HCT116 (cell line): ENCODE data around the gene SH2D2A. TPM values are rescaled to one million over a fixed set of nuclear protein-coding genes. Genes with fewer than 3 reads are reported as not detected.
A peak's percentile ranks its signal among the peaks of the same experiment; 100 is the strongest.

Source experiments
- ATAC-seq: fragments of 200-7000 bp; cut with Tn5 transposase; 2 replicates; pipeline ENCODE4 v1.9.1; 2020; ENCODE audit warnings: mild to moderate bottlenecking, moderate library complexity
- BruUV-seq: library from RNA; stranded (reverse); fragments of 400-500 nt; replicated peaks from 2 replicates; lab custom pipeline; 2021; lab: Mats Ljungman, UMichigan
- CTCF ChIA-PET: fragments of 300-600 bp; sonication (Branson Sonifier 250); formaldehyde crosslinking; loops from one replicate; lab custom pipeline; 2021; ENCODE audit warnings: antibody characterized with exemption; lab: Charles Lee
- POLR2A ChIA-PET: fragments of 300-600, 350-600 bp; sonication (Branson Sonifier 250); formaldehyde crosslinking; loops from one replicate; lab custom pipeline; 2021; ENCODE audit warnings: antibody characterized with exemption; lab: Charles Lee
- RAD21 ChIA-PET, 2 experiments: fragments of 300-600 bp; sonication (Branson Sonifier 250); formaldehyde crosslinking; loops; one replicate each; lab custom pipeline; 2023; ENCODE audit warnings: low total read pairs in 2 of 2; ENCODE audit not compliant: uncharacterized antibody in 2 of 2, unreplicated experiment in 2 of 2, low non-redundant PET in 1 of 2; lab: Charles Lee
- DNase-seq: peaks from one replicate; pipeline ENCODE4 v3.0.0-alpha.2; 2010; ENCODE audit warnings: low read depth, low spot score
- H2AFZ ChIP-seq: fragments of 200-600 bp; shearing (Covaris generic), sonication (generic); 2 replicates; pipeline ENCODE4 v1.6.1; 2017; ENCODE audit warnings: low read depth, mixed run types, mixed read lengths, antibody characterized with exemption, low read length; ENCODE audit not compliant: poor library complexity, severe bottlenecking
- H3K27ac ChIP-seq: 2 replicates; pipeline ENCODE4 v1.5.1; 2012; ENCODE audit warnings: low read depth, low read length
- H3K27me3 ChIP-seq: fragments of 200-600 bp; sonication (generic); 2 replicates; pipeline ENCODE4 v1.6.1; 2016; ENCODE audit warnings: mixed run types, low read length, mixed read lengths; ENCODE audit not compliant: insufficient read depth
- H3K36me3 ChIP-seq, 2 experiments: fragments of 200-500 bp in 1 of 2; fragments of 200-600 bp in 1 of 2; sonication (Bioruptor generic) in 1 of 2; sonication (generic) in 1 of 2; 2 replicates each; pipeline versions ENCODE4 v1.5.1 to v1.6.1; 2014 to 2016; ENCODE audit warnings: low read length in 2 of 2, inconsistent platforms in 1 of 2, mixed read lengths in 1 of 2, mixed run types in 1 of 2; ENCODE audit not compliant: insufficient read depth in 2 of 2, control insufficient read depth in 1 of 2
- H3K4me1 ChIP-seq, 2 experiments: fragments of 200-600 bp in 1 of 2; sonication (generic) in 1 of 2; 2 replicates each; pipeline versions ENCODE4 v1.5.1 to v1.6.1; 2012 to 2017; ENCODE audit warnings: low read length in 2 of 2, inconsistent platforms in 1 of 2, mild to moderate bottlenecking in 1 of 2, mixed read lengths in 1 of 2, mixed run types in 1 of 2, moderate library complexity in 1 of 2; ENCODE audit not compliant: insufficient read depth in 2 of 2, control insufficient read depth in 1 of 2
- H3K4me2 ChIP-seq: fragments of 200-600 bp; sonication (generic); 2 replicates; pipeline ENCODE4 v1.6.1; 2017; ENCODE audit warnings: mixed run types, low read length, mixed read lengths
- H3K4me3 ChIP-seq, 2 experiments: fragments of 200-600 bp in 1 of 2; sonication (generic) in 1 of 2; replicated peaks in 1 of 2; 2 replicates each; pipeline ENCODE4 v1.5.1; 2011 to 2016; ENCODE audit warnings: low read length in 2 of 2, control low read depth in 1 of 2, low read depth in 1 of 2, mild to moderate bottlenecking in 1 of 2, mixed read lengths in 1 of 2, mixed run types in 1 of 2
- H3K79me2 ChIP-seq: fragments of 200-600 bp; sonication (generic); 2 replicates; pipeline ENCODE4 v1.6.1; 2017; ENCODE audit warnings: mild to moderate bottlenecking, mixed run types, low read length, moderate library complexity, mixed read lengths; ENCODE audit not compliant: insufficient read depth
- H3K9ac ChIP-seq: fragments of 200-600 bp; sonication (generic); 2 replicates; pipeline ENCODE4 v1.6.1; 2016; ENCODE audit warnings: low read length, mixed read lengths
- H3K9me2 ChIP-seq: fragments of 200-600 bp; sonication (generic), shearing (Covaris generic); 2 replicates; pipeline ENCODE4 v1.6.1; 2017; ENCODE audit warnings: mixed run types, mild to moderate bottlenecking, moderate library complexity; ENCODE audit not compliant: insufficient read depth
- H3K9me3 ChIP-seq, 2 experiments: fragments of 200-500 bp in 1 of 2; fragments of 200-600 bp in 1 of 2; sonication (Bioruptor generic) in 1 of 2; sonication (generic) in 1 of 2; 2 replicates each; pipeline ENCODE4 v1.6.1; 2014 to 2017; ENCODE audit warnings: low read length in 2 of 2, mixed read lengths in 2 of 2, inconsistent platforms in 1 of 2, low read depth in 1 of 2, mild to moderate bottlenecking in 1 of 2, mixed run types in 1 of 2, moderate library complexity in 1 of 2; ENCODE audit not compliant: control insufficient read depth in 1 of 2, insufficient read depth in 1 of 2
- H4K20me1 ChIP-seq: fragments of 200-600 bp; sonication (generic), shearing (Covaris generic); 2 replicates; pipeline ENCODE4 v1.6.1; 2017; ENCODE audit warnings: mixed run types, mild to moderate bottlenecking, moderate library complexity; ENCODE audit not compliant: insufficient read depth
- ATF3 ChIP-seq: IDR thresholded peaks from 2 replicates; pipeline ENCODE4 v1.6.1; 2012
- CEBPB ChIP-seq: IDR thresholded peaks from 2 replicates; pipeline ENCODE4 v1.6.1; 2012; ENCODE audit warnings: low read depth
- JUND ChIP-seq: IDR thresholded peaks from 2 replicates; pipeline ENCODE4 v1.6.1; 2012
- MAX ChIP-seq: IDR thresholded peaks from 2 replicates; pipeline ENCODE4 v1.6.1; 2012
- SP1 ChIP-seq: IDR thresholded peaks from 2 replicates; pipeline ENCODE4 v1.6.1; 2012; ENCODE audit warnings: low read depth
- SRF ChIP-seq: IDR thresholded peaks from 2 replicates; pipeline ENCODE4 v1.6.1; 2012; ENCODE audit warnings: low read depth
- TCF7L2 ChIP-seq: IDR thresholded peaks from 2 replicates; pipeline ENCODE4 v1.7.0; 2011; ENCODE audit warnings: borderline replicate concordance, inconsistent platforms; ENCODE audit not compliant: insufficient read depth, insufficient read length; ENCODE audit errors: extremely low read depth
- ZBTB33 ChIP-seq: IDR thresholded peaks from 2 replicates; pipeline ENCODE4 v1.6.1; 2011; ENCODE audit warnings: mild to moderate bottlenecking, low read length, moderate library complexity; ENCODE audit not compliant: insufficient replicate concordance; ENCODE audit errors: extremely low read depth
- ZFX ChIP-seq: fragments of 450-650 bp; IDR thresholded peaks from 2 replicates; pipeline ENCODE4 v1.6.1; 2017
- ZNF274 ChIP-seq: fragments of 200-500 bp; sonication (Bioruptor generic); IDR thresholded peaks from 2 replicates; pipeline ENCODE4 v1.6.1; 2014; ENCODE audit warnings: mild to moderate bottlenecking, low read depth, low read length, inconsistent platforms
- intact Hi-C: fragments of 100-400 bp; cut with micrococcal nuclease; formaldehyde crosslinking; loops from 2 replicates; pipeline ENCODE4 v1.10.0; 2022
- total RNA-seq: library from RNA; stranded (reverse); gene quantifications from one replicate; pipeline ENCODE4 v1.2.1, GENCODE V29; 2021; ENCODE audit not compliant: unreplicated experiment

The SH2D2A gene
- total RNA-seq, 1 experiment from 2014 or later, result 4.8 TPM

GRCh38 chr1:156767879-156768604 lies 48.6 kb downstream of the SH2D2A start:
- H3K4me3 ChIP-seq, result peak overlapping the region; percentile 74 to 95
- 0 out of 2 replicates have a peak, but pooled peaks have one; percentile 28 for TF ChIP-seq MAX
- no peak for TF ChIP-seq JUND
- TF ChIP-seq ZFX, result no peak; the same call in 1 of the 2 replicates
- H3K27me3 ChIP-seq, result no peaks in the 10 kb centered on the region
- intact Hi-C loops, result loop anchor here (1.0 to 5.0 kb wide), 5 partner anchors 16 to 81 kb away; partner anchors contain the start of genes ISG20L2, METTL25B and MRPL24
- DNase-seq (no peak), ATAC-seq (peak; percentile 3)
- peaks cover 4 to 22% of the 10 kb centered on the region in 2 experiments; a peak in 2 of 4 replicates for H3K36me3 ChIP-seq
- H3K9ac ChIP-seq, result peak overlapping the region; percentile 98
- peaks cover 13 to 19% of the 10 kb centered on the region in 2 experiments for H3K4me1 ChIP-seq
- H2AFZ ChIP-seq, result no peak overlapping the region
- CTCF ChIA-PET, result interaction anchor here (1.1 to 6.4 kb wide), 6 partner anchors 20 to 166 kb away, joined by 5 to 51 read pairs (median 6); partner anchors contain the start of genes ISG20L2, METTL25B, MRPL24 and NTRK1
- peak overlapping the region; percentile 85 for H3K27ac ChIP-seq
- H3K79me2 ChIP-seq, result peaks cover 66% of the 10 kb centered on the region
- peak overlapping the region; percentile 95 for H3K4me2 ChIP-seq
- H4K20me1 ChIP-seq, result no peaks in the 10 kb centered on the region
- H3K9me3 ChIP-seq, result no peaks in the 10 kb centered on the region
- RAD21 ChIA-PET, result interaction anchor here (1.3 to 1.4 kb wide), 4 partner anchors 16 to 39 kb away, joined by 4 to 5 read pairs (median 4); partner anchors contain the start of genes MRPL24 (in 2 of the 2), ISG20L2 (in 1 of the 2) and METTL25B (in 1 of the 2)
- POLR2A ChIA-PET, result interaction anchor here (1.3 to 1.9 kb wide), 6 partner anchors 16 to 79 kb away, joined by 4 to 14 read pairs (median 8); partner anchors contain the start of genes HDGF, ISG20L2, METTL25B and MRPL24
- H3K9me2 ChIP-seq, result no peaks in the 10 kb centered on the region
- no TSS peak for BruUV-seq

- BruUV-seq, result TSS peak; percentile 59
- H3K27ac ChIP-seq, result peak within 1 kb of the TSS; percentile 85
- H3K9me2 ChIP-seq, result no peaks in the 10 kb centered on the region
- ATAC-seq (peak; percentile 92), DNase-seq (peak; percentile 99)
- CTCF ChIA-PET, result interaction anchor here (1.1 to 6.4 kb wide), 6 partner anchors 20 to 165 kb away, joined by 5 to 51 read pairs (median 6); partner anchors contain the start of genes ISG20L2, METTL25B, MRPL24 and NTRK1
- intact Hi-C loops, result loop anchor here (1.0 to 5.0 kb wide), 5 partner anchors 15 to 80 kb away; partner anchors contain the start of genes ISG20L2, METTL25B and MRPL24
- peak within 1 kb of the TSS; percentile 98 for H3K9ac ChIP-seq
- no peaks in the 10 kb centered on the region for H3K27me3 ChIP-seq
- POLR2A ChIA-PET, result interaction anchor here (0.6 to 1.9 kb wide), 12 partner anchors 10 to 267 kb away, joined by 3 to 14 read pairs (median 4); partner anchors contain the start of genes HDGF, ISG20L2, MEF2D and METTL25B
- H3K4me1 ChIP-seq, result peaks cover 13 to 19% of the 10 kb centered on the region in 2 experiments
- H3K4me3 ChIP-seq, result peak within 1 kb of the TSS; percentile 74 to 95
- peaks cover 3 to 16% of the 10 kb centered on the region in 2 experiments; a peak in 2 of 4 replicates for H3K36me3 ChIP-seq
- H3K9me3 ChIP-seq, result no peaks in the 10 kb centered on the region
- H2AFZ ChIP-seq, result peak within 1 kb of the TSS; percentile 36
- no peaks in the 10 kb centered on the region for H4K20me1 ChIP-seq
- peaks cover 58% of the 10 kb centered on the region for H3K79me2 ChIP-seq
- RAD21 ChIA-PET, result interaction anchor here (1.3 to 1.4 kb wide), 4 partner anchors 15 to 39 kb away, joined by 4 to 5 read pairs (median 4); partner anchors contain the start of genes MRPL24 (in 2 of the 2), ISG20L2 (in 1 of the 2) and METTL25B (in 1 of the 2)
- H3K4me2 ChIP-seq, result peak within 1 kb of the TSS; percentile 95
- TF ChIP-seq SRF (no peak), ATF3 (no peak), JUND (no peak), ZNF274 (no peak), MAX (peak; percentile 62), CEBPB (no peak), SP1 (peak; percentile 89), ZBTB33 (peak; percentile 12), TCF7L2 (peak; percentile 38)
Observed at GRCh38 chr1:156767101-156767878, 49.4 kb downstream of the SH2D2A start, which contains the start of gene PRCC. Gene PRCC (plus strand): TSS chr1:156767535. CDS start chr1:156767772, 237 bp downstream.
